ENCODE results near the gene SGPP2.
"Not testable (repeated sequence)": the region's sequence is repeated elsewhere in the genome, so short reads cannot be mapped to it uniquely, and the experiment has no call there.

Gene SGPP2, protein sequence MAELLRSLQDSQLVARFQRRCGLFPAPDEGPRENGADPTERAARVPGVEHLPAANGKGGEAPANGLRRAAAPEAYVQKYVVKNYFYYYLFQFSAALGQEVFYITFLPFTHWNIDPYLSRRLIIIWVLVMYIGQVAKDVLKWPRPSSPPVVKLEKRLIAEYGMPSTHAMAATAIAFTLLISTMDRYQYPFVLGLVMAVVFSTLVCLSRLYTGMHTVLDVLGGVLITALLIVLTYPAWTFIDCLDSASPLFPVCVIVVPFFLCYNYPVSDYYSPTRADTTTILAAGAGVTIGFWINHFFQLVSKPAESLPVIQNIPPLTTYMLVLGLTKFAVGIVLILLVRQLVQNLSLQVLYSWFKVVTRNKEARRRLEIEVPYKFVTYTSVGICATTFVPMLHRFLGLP

GRCh38 chr2:222424276-222424728 is at the start of gene SGPP2:
SGPP2 (plus strand) TSS chr2:222424543; CDS start chr2:222424603, 60 bp downstream.
- no peak for DNase-seq (ENCODE audit: low read depth, low spot score)

- DNase-seq (ENCODE audit: low read depth, low spot score) = no peak
Measured at GRCh38 chr2:222375798-222376197, 48.5 kb upstream of the SGPP2 start.

- DNase-seq (ENCODE audit: low read depth, low spot score) = no peak
Measured at GRCh38 chr2:222380456-222380855, 43.9 kb upstream of the SGPP2 start.

GRCh38 chr2:222381566-222381965 is 42.8 kb upstream of the SGPP2 start:
- DNase-seq (ENCODE audit: low read depth, low spot score) = no peak

DNA sequence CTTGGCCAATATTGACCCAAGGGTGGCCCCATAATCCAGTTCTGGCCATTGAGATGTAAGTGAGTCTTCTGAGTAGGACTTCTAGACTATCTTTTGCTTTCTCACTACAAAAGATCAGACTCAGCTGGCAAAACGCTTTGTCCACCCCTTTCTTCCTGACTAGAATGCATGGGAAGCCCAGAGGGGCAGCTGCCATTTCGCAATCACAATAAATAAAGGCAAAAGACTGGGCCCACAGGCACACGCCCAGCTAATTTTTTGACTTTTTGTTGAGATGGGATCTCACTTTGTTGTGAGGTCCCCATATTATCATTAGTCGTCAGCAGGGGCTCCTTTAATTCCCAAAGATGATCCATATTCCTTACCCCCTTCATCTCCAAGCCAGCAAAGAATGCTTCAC is 41.1 kb upstream of the SGPP2 start:
- DNase-seq (ENCODE audit: low read depth, low spot score) = no peak

DNA sequence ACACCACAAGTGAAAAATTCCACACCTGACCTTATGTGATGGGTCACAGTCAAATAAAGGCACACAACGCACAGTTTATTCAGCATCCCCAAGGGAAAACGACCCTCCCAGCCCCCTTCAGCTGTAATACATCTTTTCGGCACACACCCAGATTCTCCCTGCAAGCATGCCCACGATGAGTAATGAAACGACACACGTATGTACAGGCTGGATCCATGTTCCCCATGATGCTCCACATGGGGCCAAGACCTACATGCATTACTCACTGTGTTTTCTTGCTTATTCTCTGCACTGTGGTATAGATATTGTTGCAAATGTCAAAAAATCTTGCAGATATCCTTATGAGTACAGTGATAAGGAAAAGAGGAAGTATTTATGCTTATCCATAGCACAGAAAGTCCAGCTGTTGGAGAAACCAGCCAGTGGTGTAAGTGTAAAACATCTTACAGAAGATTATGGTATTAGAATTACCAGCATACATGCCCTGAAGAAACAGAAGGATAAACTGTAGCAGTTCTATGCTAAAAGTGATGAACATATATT is 32.5 kb upstream of the SGPP2 start:
- DNase-seq (ENCODE audit: low read depth, low spot score) = no peak

DNA sequence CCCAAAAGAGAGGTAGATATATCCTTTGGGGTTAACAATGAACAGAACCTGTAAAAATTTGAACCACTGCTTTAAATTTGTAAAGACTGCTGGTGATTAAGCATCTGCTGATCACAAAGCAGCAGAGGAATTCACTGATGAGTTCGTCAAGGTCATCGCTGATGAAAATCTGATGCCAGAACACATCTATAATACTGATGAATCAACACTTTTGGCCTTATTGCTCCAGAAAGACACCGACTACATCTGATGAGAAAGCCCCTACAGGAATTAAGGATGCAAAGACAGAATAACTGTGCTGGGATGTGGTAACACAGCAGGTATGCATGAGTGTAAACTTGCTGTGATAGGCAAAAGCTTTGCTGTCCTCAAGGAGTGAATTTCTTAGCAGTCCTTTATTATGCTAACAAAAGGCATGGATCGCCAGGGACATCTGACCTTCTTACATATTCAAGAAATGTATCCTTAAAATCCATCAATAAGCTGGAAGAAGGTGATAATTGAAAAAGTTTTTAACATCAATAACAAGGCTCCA is 30.5 kb upstream of the SGPP2 start:
- DNase-seq (ENCODE audit: low read depth, low spot score) = no peak

DNA sequence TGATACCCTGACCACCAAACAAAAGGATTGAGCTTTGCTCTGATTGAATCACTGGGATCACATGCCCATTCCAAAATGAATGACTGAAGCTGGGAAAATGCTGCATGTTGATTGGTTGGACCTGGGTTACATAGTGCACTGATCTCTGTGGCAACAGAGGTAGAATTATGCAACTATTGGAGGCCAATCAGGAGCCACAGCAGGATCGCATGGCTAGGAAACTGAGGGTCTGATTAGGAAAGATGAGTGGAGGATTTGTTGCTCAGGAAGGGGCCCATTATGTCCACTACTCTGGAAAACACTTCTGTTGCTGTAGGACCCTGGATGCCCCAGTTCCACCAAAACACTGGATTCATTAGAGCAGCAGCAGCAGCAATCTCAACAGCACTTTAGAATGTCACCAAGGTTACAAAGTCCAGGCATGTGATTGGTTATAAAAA is 25.9 kb upstream of the SGPP2 start:
- no peak for DNase-seq (ENCODE audit: low read depth, low spot score)

GRCh38 chr2:222399038-222399783 is 25.1 kb upstream of the SGPP2 start:
- no peak for DNase-seq (ENCODE audit: low read depth, low spot score)

DNA sequence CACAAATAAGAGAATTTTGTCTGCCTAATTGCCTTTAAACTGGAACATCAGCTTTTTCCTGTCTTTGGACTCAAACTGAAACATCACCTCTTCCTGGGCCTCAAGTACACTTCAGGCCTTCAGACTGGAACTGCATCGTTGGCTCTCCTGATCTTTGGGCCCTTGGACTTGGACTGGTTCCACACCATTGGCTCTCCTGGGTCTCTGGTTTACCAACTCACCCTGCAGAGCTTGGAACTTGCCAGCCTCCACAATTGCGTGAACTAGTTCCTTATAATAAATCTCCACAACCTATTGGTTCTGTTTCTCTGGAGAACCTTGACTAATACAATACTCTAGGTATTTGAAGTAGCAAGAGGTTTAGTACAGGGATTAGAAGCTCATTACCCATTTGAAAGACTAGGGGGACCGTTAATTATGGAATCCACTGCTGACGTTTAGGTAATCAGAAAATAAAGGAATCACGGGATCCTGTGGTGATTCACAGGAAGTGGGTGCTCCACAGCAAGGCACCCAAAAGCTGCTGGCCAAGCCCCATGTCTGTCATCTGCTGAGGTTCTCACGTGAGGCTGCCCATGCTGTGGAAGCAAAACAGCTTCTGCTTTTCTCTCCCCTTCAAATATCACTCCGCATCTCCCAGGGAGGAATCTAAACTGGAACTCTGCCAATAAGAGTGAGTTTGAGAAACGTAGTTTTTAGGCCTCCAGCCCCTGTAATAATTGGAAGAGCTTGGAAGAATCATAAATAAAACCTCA is 20.0 kb upstream of the SGPP2 start:
- DNase-seq (ENCODE audit: low read depth, low spot score) = no peak

DNA sequence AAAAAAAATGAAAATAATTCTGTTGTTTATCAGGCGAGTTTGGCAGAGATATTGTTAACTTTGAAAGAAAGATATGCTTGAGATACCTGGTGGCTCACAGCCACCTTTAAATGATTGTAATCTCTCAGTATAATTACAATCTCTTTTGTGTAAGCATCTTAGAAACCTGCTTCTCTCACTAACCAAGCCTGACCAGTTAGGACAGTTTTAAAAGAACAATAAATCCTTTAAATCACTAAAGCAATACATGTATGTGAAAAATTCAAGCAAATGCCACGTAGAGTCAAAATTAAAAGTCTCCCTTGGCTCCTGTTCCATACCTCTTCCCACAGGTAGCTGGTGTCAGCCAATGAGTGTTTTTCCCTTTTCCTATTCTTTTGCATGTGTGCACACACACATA is 15.7 kb upstream of the SGPP2 start:
- DNase-seq (ENCODE audit: low read depth, low spot score) = no peak

DNA sequence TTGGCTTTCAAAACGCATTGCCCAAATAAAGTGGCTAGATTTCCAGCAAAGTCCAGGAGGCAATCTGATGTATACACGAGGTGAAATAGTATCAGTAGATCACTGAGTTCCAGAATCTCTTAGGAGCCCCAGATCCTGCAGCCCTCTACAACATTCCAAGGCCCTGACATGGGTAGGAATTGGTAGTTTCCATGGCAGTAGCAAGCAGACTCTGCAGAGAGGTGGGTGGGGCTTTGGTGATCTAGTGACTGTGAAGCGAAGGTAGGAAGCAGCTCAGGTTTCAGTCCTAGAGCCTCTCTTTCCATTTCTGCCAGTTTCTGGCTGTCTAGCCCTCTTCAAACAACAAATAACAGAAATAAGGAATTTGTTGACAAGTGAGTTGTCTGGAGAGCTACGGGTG is 13.8 kb upstream of the SGPP2 start:
- peak; percentile 79 for DNase-seq (ENCODE audit: low read depth, low spot score)

DNA sequence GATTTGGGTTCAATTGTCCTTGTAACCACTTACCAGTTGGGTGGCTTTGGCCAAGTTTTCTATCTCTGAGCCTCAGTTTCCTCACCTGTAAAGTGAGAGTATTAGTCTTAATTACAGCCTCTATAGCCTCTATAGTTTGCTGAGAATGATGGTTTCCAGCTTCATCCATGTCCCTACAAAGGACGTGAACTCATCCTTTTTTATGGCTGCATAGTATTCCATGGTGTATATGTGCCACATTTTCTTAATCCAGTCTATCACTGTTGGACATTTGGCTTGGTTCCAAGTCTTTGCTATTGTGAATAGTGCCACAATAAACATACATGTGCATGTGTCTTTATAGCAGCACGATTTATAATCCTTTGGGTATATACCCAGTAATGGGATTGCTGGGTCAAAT is 12.0 kb upstream of the SGPP2 start:
- not testable (repeated sequence) for DNase-seq (ENCODE audit: low read depth, low spot score)

DNA sequence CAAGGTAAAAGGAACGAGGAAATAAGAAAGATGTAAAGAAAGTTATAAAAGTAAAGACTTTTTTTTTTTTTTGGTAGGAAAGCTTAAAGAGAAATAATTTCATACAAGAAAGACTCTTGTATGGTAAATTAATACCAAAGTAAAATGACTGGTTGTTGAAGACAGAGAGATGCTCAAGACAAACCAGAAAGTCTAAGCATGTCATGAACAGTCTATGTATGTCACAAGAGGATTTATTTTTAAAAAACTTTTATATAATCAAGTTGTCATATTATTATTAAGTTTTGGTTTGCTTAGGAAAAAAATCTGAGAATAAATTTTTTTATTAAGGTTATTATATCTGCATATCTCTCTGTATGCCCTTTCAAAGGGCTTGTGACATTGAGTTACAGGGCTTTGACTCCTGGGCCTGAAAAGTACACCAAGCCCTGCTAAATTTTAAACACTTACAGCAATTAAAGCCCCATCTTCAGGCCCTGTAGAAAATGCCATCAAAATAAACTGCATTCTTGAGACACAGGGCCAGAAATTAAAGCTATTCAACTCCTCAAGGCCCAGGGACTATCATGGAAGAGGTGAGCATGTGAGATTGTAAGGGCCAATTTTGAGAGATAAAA is 10.9 kb upstream of the SGPP2 start:
- DNase-seq (ENCODE audit: low read depth, low spot score) = no peak

DNA sequence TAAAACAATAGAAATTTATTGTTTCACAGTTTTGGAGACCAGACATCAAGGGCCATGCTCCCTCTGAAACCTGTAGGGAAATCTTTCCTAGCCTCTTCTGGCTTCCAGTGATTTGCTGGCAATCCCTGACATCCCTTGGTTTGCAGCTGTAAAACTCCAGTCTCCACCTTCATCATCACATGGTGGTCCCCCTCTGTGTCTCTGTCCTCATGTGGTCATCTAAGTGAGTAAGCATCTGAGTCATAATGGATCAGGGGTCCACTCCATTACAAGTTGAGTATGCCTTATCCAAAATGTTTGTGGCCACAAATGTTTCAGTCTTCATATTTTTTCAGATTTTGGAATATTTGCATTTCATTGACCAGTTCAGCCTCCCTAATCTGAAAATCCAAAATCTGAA is 5.6 kb upstream of the SGPP2 start:
- DNase-seq (ENCODE audit: low read depth, low spot score) = no peak

DNA sequence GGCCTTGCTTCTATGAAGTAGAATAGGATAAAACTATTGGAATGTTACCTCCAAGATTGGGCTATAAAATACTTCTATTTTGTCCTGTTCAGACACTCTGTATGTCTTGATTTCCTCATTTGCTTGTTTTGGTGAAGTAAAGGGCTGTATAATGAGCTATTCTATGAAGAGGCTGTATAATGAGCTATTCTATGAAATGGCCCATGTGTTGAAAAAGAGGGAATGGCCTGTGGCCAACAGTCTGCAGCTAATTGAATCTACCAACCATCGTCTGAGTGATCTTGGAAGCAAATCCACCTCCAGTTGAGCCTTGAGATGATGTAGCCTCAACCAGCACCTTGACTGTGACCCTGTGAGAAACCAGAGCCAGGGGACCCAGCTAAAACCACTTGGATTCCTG is 3.8 kb upstream of the SGPP2 start:
- DNase-seq (ENCODE audit: low read depth, low spot score) = no peak

DNA sequence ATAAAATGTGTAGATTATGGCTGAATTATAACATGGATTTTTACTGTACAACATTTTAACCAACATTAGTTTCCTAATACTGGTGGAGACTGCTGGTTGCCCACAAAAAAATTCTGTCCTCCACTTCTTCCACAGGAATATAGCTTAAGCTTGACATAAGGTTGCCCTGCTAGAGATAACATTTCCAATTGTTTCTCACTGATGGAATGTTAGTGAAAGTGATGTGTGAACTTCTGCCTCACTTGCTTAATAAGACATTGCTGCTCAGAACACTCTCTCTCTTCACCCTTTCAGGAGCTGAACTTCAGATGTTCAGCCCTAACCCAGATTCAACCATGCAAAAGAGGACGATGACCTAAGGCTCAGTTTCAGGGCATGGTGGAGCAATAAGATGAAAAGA is 2.7 kb upstream of the SGPP2 start:
- no peak for DNase-seq (ENCODE audit: low read depth, low spot score)

DNA sequence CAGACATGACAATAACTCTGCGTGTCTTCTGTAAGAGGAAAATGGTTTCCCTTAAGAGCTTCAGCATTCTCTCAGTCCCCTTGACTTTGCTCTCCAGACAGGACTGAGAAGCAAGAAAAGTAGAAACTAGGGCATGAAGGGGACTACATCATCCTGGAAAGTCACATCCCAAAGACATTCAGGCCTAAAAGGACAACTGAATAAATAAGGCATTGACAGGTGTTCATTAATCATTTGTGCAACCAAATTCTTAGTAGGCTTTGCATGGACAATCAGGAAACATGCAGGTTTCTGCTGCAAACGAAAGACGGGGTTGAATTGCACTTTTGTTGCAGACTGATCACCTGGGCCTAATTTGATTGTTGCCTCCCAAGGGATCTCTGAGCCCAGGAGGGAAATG is 1.2 kb upstream of the SGPP2 start:
- DNase-seq (ENCODE audit: low read depth, low spot score) = no peak

DNA sequence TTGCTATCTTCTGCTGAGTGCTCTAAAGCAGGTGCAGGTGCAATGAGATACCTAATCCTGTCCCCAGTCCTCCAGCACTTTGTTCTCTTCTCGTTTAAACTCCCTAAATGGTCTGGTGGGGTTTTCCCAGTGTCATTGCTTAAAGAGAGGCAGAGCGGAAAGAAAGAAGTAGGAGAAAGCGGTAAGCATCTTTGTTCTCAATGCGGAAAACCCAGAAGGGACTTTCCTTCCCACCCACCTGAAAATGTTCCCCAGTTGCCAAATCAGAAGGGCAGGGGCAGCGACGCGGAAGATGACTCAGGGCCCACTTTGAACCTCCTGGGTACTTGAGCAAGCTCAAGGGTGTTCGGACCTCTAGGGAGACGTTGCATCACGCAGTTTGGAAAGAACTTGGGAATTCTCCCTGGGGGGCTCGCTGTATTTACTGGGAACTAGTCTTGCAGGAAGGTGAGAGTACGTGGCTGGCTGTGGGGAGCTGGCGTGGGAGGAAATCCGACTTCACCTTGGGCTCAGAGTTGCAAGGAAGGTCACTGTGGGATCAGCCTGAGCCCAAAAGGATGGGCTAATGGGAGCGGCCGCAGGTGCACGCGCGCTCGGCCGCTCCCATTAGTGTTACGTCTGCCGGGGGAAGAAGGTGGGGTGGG is 589 bp upstream of the SGPP2 start:
- peak; percentile 15 for DNase-seq (ENCODE audit: low read depth, low spot score)

Measured in ELF-1 (cell line).